Measurements from ENCODE around the gene ACE.

The ACE gene

GRCh38 chr17:63488851-63489250 is 12.0 kb downstream of the ACE start:
- Histone ChIP-seq H3K27me3 (ENCODE audit: insufficient read depth, low read length, poor library complexity) (no peaks in the 10 kb centered on the region), H3K9ac (ENCODE audit: low read length) (no peak overlapping the region), H4K5ac (ENCODE audit: low read length) (no peak overlapping the region), H3K4me2 (ENCODE audit: low read length) (no peak overlapping the region), H3K79me2 (ENCODE audit: control insufficient read depth, insufficient read depth, low read length) (no peaks in the 10 kb centered on the region), H3K18ac (ENCODE audit: low read length) (no peak overlapping the region), H3K4ac (ENCODE audit: low read depth, low read length) (no peak overlapping the region), H4K8ac (ENCODE audit: low read depth, low read length) (no peak overlapping the region), H3K56ac (ENCODE audit: low read length) (no peak overlapping the region), H3K27ac (ENCODE audit: low read depth, low read length) (no peak overlapping the region), H3K23ac (ENCODE audit: low read length) (no peak overlapping the region), H2BK15ac (replicated peaks; ENCODE audit: low read depth) (no peak overlapping the region), H2AK5ac (ENCODE audit: low read length) (no peak overlapping the region), H3K4me3 (ENCODE audit: low read length) (no peak overlapping the region), H2BK120ac (ENCODE audit: low read depth, low read length) (no peak overlapping the region), H2BK5ac (ENCODE audit: low read length) (no peak overlapping the region), H3K36me3 (ENCODE audit: control insufficient read depth, insufficient read depth, low read length) (no peaks in the 10 kb centered on the region), H3K79me1 (ENCODE audit: low read length) (no peaks in the 10 kb centered on the region), H3K4me1 (ENCODE audit: control insufficient read depth, low read depth, low read length) (no peaks in the 10 kb centered on the region)
- no CpG with 5 or more reads among the region's 10 CpGs for WGBS (ENCODE audit: extremely low coverage, insufficient coverage, low lambda C conversion rate)
- DNase-seq: no peak

GRCh38 chr17:63489291-63489690 is 12.4 kb downstream of the ACE start:
- Histone ChIP-seq H3K79me2 (ENCODE audit: control insufficient read depth, insufficient read depth, low read length) (no peaks in the 10 kb centered on the region), H3K23ac (ENCODE audit: low read length) (no peak overlapping the region), H3K4me1 (ENCODE audit: control insufficient read depth, low read depth, low read length) (no peaks in the 10 kb centered on the region), H4K5ac (ENCODE audit: low read length) (no peak overlapping the region), H3K56ac (ENCODE audit: low read length) (no peak overlapping the region), H4K8ac (ENCODE audit: low read depth, low read length) (no peak overlapping the region), H3K4me2 (ENCODE audit: low read length) (no peak overlapping the region), H2BK15ac (replicated peaks; ENCODE audit: low read depth) (no peak overlapping the region), H3K79me1 (ENCODE audit: low read length) (no peaks in the 10 kb centered on the region), H3K4ac (ENCODE audit: low read depth, low read length) (no peak overlapping the region), H3K27ac (ENCODE audit: low read depth, low read length) (no peak overlapping the region), H3K9ac (ENCODE audit: low read length) (no peak overlapping the region), H2BK5ac (ENCODE audit: low read length) (no peak overlapping the region), H2AK5ac (ENCODE audit: low read length) (no peak overlapping the region), H3K4me3 (ENCODE audit: low read length) (no peak overlapping the region), H3K27me3 (ENCODE audit: insufficient read depth, low read length, poor library complexity) (no peaks in the 10 kb centered on the region), H3K18ac (ENCODE audit: low read length) (no peak overlapping the region), H3K36me3 (ENCODE audit: control insufficient read depth, insufficient read depth, low read length) (no peaks in the 10 kb centered on the region), H2BK120ac (ENCODE audit: low read depth, low read length) (no peak overlapping the region)
- WGBS (ENCODE audit: extremely low coverage, insufficient coverage, low lambda C conversion rate): no CpG with 5 or more reads among the region's 6 CpGs
- no peak for DNase-seq

DNA sequence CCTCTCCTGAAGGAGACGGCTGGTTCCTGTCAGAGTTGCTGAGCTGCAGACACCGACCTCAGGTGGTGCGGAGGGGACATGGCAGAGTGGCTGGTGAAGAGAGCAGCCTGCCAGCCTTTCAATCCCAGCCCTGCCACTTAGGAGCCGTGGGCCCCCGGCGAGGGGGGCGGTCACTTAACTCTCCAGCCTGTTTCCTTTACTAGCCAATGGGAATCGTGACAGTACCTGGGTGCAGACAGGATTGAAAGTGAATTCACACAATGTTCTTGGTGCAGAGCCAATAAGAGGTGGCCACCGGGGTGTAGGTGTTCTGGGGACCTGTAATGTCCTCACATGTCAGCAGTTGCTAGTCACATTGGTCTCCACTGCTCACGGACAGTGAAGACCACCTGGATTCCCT is 13.5 kb downstream of the ACE start:
- Histone ChIP-seq H3K4me3 (ENCODE audit: low read length) (no peak overlapping the region), H3K9ac (ENCODE audit: low read length) (no peak overlapping the region), H3K4me2 (ENCODE audit: low read length) (no peak overlapping the region), H3K79me1 (ENCODE audit: low read length) (no peaks in the 10 kb centered on the region), H2AK5ac (ENCODE audit: low read length) (no peak overlapping the region), H3K23ac (ENCODE audit: low read length) (no peak overlapping the region), H2BK5ac (ENCODE audit: low read length) (no peak overlapping the region), H4K5ac (ENCODE audit: low read length) (no peak overlapping the region), H3K79me2 (ENCODE audit: control insufficient read depth, insufficient read depth, low read length) (no peaks in the 10 kb centered on the region), H3K4ac (ENCODE audit: low read depth, low read length) (no peak overlapping the region), H3K18ac (ENCODE audit: low read length) (no peak overlapping the region), H3K27ac (ENCODE audit: low read depth, low read length) (no peak overlapping the region), H3K56ac (ENCODE audit: low read length) (no peak overlapping the region), H4K8ac (ENCODE audit: low read depth, low read length) (no peak overlapping the region), H3K27me3 (ENCODE audit: insufficient read depth, low read length, poor library complexity) (no peaks in the 10 kb centered on the region), H2BK120ac (ENCODE audit: low read depth, low read length) (no peak overlapping the region), H3K36me3 (ENCODE audit: control insufficient read depth, insufficient read depth, low read length) (no peaks in the 10 kb centered on the region), H3K4me1 (ENCODE audit: control insufficient read depth, low read depth, low read length) (no peaks in the 10 kb centered on the region), H2BK15ac (replicated peaks; ENCODE audit: low read depth) (no peak overlapping the region)
- peak; percentile 18 for DNase-seq
- WGBS (ENCODE audit: extremely low coverage, insufficient coverage, low lambda C conversion rate): no CpG with 5 or more reads among the region's 10 CpGs

DNA sequence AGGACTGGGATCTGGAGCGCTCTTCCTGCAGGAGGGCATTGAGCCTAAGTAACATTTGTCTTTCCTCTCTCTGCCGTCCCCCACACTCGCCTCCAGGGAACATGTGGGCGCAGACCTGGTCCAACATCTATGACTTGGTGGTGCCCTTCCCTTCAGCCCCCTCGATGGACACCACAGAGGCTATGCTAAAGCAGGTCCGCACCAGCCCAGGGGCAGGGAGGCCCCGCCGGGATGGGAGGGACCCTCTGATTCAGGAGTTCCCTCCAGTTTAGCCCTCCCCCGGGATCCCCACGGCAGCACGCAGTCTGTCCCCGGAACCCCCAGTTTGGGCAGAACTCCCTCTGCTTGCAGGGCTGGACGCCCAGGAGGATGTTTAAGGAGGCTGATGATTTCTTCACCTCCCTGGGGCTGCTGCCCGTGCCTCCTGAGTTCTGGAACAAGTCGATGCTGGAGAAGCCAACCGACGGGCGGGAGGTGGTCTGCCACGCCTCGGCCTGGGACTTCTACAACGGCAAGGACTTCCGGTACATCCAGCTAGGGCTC is 14.1 kb downstream of the ACE start:
- no peaks in the 10 kb centered on the region for H3K27me3 ChIP-seq (ENCODE audit: insufficient read depth, low read length, poor library complexity)
- H3K4me2 ChIP-seq (ENCODE audit: low read length): no peak overlapping the region
- no peak overlapping the region for H3K4me3 ChIP-seq (ENCODE audit: low read length)
- no peaks in the 10 kb centered on the region for H3K36me3 ChIP-seq (ENCODE audit: control insufficient read depth, insufficient read depth, low read length)
- H3K18ac ChIP-seq (ENCODE audit: low read length): no peak overlapping the region
- H2BK15ac ChIP-seq (replicated peaks; ENCODE audit: low read depth): no peak overlapping the region
- no peak overlapping the region for H4K5ac ChIP-seq (ENCODE audit: low read length)
- H3K4me1 ChIP-seq (ENCODE audit: control insufficient read depth, low read depth, low read length): no peaks in the 10 kb centered on the region
- no peak overlapping the region for H4K8ac ChIP-seq (ENCODE audit: low read depth, low read length)
- no peak overlapping the region for H2AK5ac ChIP-seq (ENCODE audit: low read length)
- no CpG with 5 or more reads among the region's 22 CpGs for WGBS (ENCODE audit: extremely low coverage, insufficient coverage, low lambda C conversion rate)
- H3K79me1 ChIP-seq (ENCODE audit: low read length): no peaks in the 10 kb centered on the region
- H2BK120ac ChIP-seq (ENCODE audit: low read depth, low read length): no peak overlapping the region
- no peak for DNase-seq
- no peak overlapping the region for H3K4ac ChIP-seq (ENCODE audit: low read depth, low read length)
- H3K56ac ChIP-seq (ENCODE audit: low read length): no peak overlapping the region
- no peak overlapping the region for H2BK5ac ChIP-seq (ENCODE audit: low read length)
- H3K23ac ChIP-seq (ENCODE audit: low read length): no peak overlapping the region
- H3K79me2 ChIP-seq (ENCODE audit: control insufficient read depth, insufficient read depth, low read length): no peaks in the 10 kb centered on the region
- H3K27ac ChIP-seq (ENCODE audit: low read depth, low read length): no peak overlapping the region
- no peak overlapping the region for H3K9ac ChIP-seq (ENCODE audit: low read length)

DNA sequence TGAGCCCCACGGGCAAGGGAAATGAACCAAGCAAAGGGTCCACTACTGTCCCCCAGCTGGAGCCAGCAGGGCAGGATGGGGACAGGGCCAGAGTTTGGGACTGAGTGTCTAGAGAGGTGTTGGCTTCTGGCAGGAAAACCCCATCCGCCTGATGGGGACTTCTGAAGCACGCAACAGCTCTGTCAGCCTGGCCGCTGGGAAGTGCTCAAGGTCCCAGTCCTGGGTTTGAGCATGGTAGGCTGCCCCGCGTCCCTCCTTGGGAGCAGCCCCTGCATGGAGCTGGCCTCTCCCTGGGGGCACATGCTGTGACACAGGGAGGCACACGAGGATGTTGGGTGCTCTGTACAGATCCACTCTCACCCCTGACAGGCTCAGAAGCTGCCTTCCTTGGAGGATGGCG is 14.6 kb downstream of the ACE start:
- Histone ChIP-seq H2AK5ac (ENCODE audit: low read length) (no peak overlapping the region), H2BK5ac (ENCODE audit: low read length) (no peak overlapping the region), H3K56ac (ENCODE audit: low read length) (no peak overlapping the region), H3K79me2 (ENCODE audit: control insufficient read depth, insufficient read depth, low read length) (no peaks in the 10 kb centered on the region), H3K36me3 (ENCODE audit: control insufficient read depth, insufficient read depth, low read length) (no peaks in the 10 kb centered on the region), H3K4me2 (ENCODE audit: low read length) (no peak overlapping the region), H4K8ac (ENCODE audit: low read depth, low read length) (no peak overlapping the region), H3K27ac (ENCODE audit: low read depth, low read length) (no peak overlapping the region), H3K27me3 (ENCODE audit: insufficient read depth, low read length, poor library complexity) (no peaks in the 10 kb centered on the region), H3K4me3 (ENCODE audit: low read length) (no peak overlapping the region), H3K23ac (ENCODE audit: low read length) (no peak overlapping the region), H3K9ac (ENCODE audit: low read length) (no peak overlapping the region), H2BK15ac (replicated peaks; ENCODE audit: low read depth) (no peak overlapping the region), H3K79me1 (ENCODE audit: low read length) (no peaks in the 10 kb centered on the region), H3K4ac (ENCODE audit: low read depth, low read length) (no peak overlapping the region), H2BK120ac (ENCODE audit: low read depth, low read length) (no peak overlapping the region), H3K4me1 (ENCODE audit: control insufficient read depth, low read depth, low read length) (no peaks in the 10 kb centered on the region), H3K18ac (ENCODE audit: low read length) (no peak overlapping the region), H4K5ac (ENCODE audit: low read length) (no peak overlapping the region)
- no CpG with 5 or more reads among the region's 8 CpGs for WGBS (ENCODE audit: extremely low coverage, insufficient coverage, low lambda C conversion rate)
- DNase-seq: no peak

GRCh38 chr17:63491977-63492618 is 15.2 kb downstream of the ACE start:
- Histone ChIP-seq H3K36me3 (ENCODE audit: control insufficient read depth, insufficient read depth, low read length) (no peaks in the 10 kb centered on the region), H2BK15ac (replicated peaks; ENCODE audit: low read depth) (no peak overlapping the region), H3K4me3 (ENCODE audit: low read length) (no peak overlapping the region), H4K5ac (ENCODE audit: low read length) (no peak overlapping the region), H3K23ac (ENCODE audit: low read length) (no peak overlapping the region), H3K18ac (ENCODE audit: low read length) (no peak overlapping the region), H3K79me2 (ENCODE audit: control insufficient read depth, insufficient read depth, low read length) (no peaks in the 10 kb centered on the region), H3K9ac (ENCODE audit: low read length) (no peak overlapping the region), H2BK5ac (ENCODE audit: low read length) (no peak overlapping the region), H3K4ac (ENCODE audit: low read depth, low read length) (no peak overlapping the region), H4K8ac (ENCODE audit: low read depth, low read length) (no peak overlapping the region), H3K27me3 (ENCODE audit: insufficient read depth, low read length, poor library complexity) (no peaks in the 10 kb centered on the region), H3K79me1 (ENCODE audit: low read length) (no peaks in the 10 kb centered on the region), H2BK120ac (ENCODE audit: low read depth, low read length) (no peak overlapping the region), H2AK5ac (ENCODE audit: low read length) (no peak overlapping the region), H3K4me2 (ENCODE audit: low read length) (no peak overlapping the region), H3K27ac (ENCODE audit: low read depth, low read length) (no peak overlapping the region), H3K4me1 (ENCODE audit: control insufficient read depth, low read depth, low read length) (no peaks in the 10 kb centered on the region), H3K56ac (ENCODE audit: low read length) (no peak overlapping the region)
- WGBS (ENCODE audit: extremely low coverage, insufficient coverage, low lambda C conversion rate): no CpG with 5 or more reads among the region's 10 CpGs
- no peak for DNase-seq
